D721Med (cell line): ENCODE measurements around the gene OR2L8.

Experiments
- DNase-seq: peaks from one replicate; pipeline ENCODE4 v3.0.0; 2011; ENCODE audit warnings: low spot score; ENCODE audit not compliant: insufficient read length
- FAIRE-seq: peaks from 2 replicates; lab custom pipeline; 2011; peaks lifted over from hg19 to GRCh38; lab: Jason Lieb, UNC
- CTCF ChIP-seq: IDR thresholded peaks from 2 replicates; pipeline ENCODE4 v1.5.1; 2012; ENCODE audit warnings: mild to moderate bottlenecking, control low read depth; ENCODE audit not compliant: insufficient read depth; ENCODE audit errors: missing control alignments

The OR2L8 gene

GRCh38 chr1:247948558-247948957 lies at the start of gene OR2L8:
OR2L8 (plus strand) TSS chr1:247948858; CDS start chr1:247948858, 0 bp downstream.
- no peak for FAIRE-seq
- no peak for DNase-seq
- TF ChIP-seq CTCF: no peak

- FAIRE-seq: no peak
- no peak for TF ChIP-seq CTCF
- DNase-seq: no peak
Measured at GRCh38 chr1:247904122-247904521, 44.5 kb upstream of the OR2L8 start.

- TF ChIP-seq CTCF: no peak
- FAIRE-seq (no peak), DNase-seq (no peak)
Measured at GRCh38 chr1:247905181-247905580, 43.5 kb upstream of the OR2L8 start.

GRCh38 chr1:247905910-247906503 lies 42.7 kb upstream of the OR2L8 start:
- FAIRE-seq (no peak), DNase-seq (no peak)
- no peak for TF ChIP-seq CTCF

GRCh38 chr1:247906504-247907047 lies 42.1 kb upstream of the OR2L8 start:
- no peak for FAIRE-seq
- no peak for DNase-seq
- no peak for TF ChIP-seq CTCF

GRCh38 chr1:247908766-247909165 lies 39.9 kb upstream of the OR2L8 start:
- DNase-seq (no peak), FAIRE-seq (no peak)
- no peak for TF ChIP-seq CTCF

GRCh38 chr1:247913786-247914185 lies 34.9 kb upstream of the OR2L8 start:
- no peak for TF ChIP-seq CTCF
- DNase-seq (no peak), FAIRE-seq (no peak)
